K562 (cell line): ENCODE results near the gene TP73. TPM values are rescaled to one million over a fixed set of nuclear protein-coding genes. Genes with fewer than 3 reads are reported as not detected.
A peak's percentile ranks its signal among the peaks of the same experiment; 100 is the strongest.

Experiments
- ARID2 ChIP-seq: fragments of 450-650 bp; IDR thresholded peaks from 2 replicates; pipeline ENCODE4 v1.6.1; 2017; ENCODE audit warnings: antibody characterized with exemption, mild to moderate bottlenecking
- ATF4 ChIP-seq: fragments of 450-650 bp; formaldehyde crosslinking; IDR thresholded peaks from 2 replicates; pipeline ENCODE4 v1.4.0; 2022; ENCODE audit warnings: mild to moderate bottlenecking, moderate library complexity
- C11orf30 ChIP-seq: fragments of 450-650 bp; IDR thresholded peaks from 2 replicates; pipeline ENCODE4 v1.6.1; 2016; ENCODE audit warnings: low read depth, mild to moderate bottlenecking
- MTF1 ChIP-seq: fragments of 250-450 bp; sonication (Bioruptor Pico); IDR thresholded peaks from 2 replicates; pipeline ENCODE4 v1.9.0; 2021; ENCODE audit warnings: moderate library complexity, mild to moderate bottlenecking, inconsistent platforms, borderline replicate concordance
- NFIC ChIP-seq: fragments of 450-650 bp; IDR thresholded peaks from 2 replicates; pipeline ENCODE4 v1.6.1; 2017; ENCODE audit warnings: mild to moderate bottlenecking, inconsistent platforms
- RCOR1 ChIP-seq, 2 experiments: IDR thresholded peaks; 2 replicates each; pipeline ENCODE4 v1.6.1; 2012; ENCODE audit warnings: low read depth in 2 of 2, low read length in 2 of 2, borderline replicate concordance in 1 of 2, improper control_type of control experiment in 1 of 2
- TBP ChIP-seq: optimal IDR thresholded peaks from 2 replicates; pipeline ENCODE3; 2011; ENCODE audit warnings: low read depth, low read length, improper control_type of control experiment
- TOE1 ChIP-seq, 2 experiments: fragments of 450-650 bp in 1 of 2; sonication (generic) in 1 of 2; formaldehyde crosslinking in 1 of 2; IDR thresholded peaks; 2 replicates each; pipeline versions ENCODE4 v1.7.1 to v1.8.0; 2016 to 2022; ENCODE audit warnings: borderline replicate concordance in 2 of 2, mild to moderate bottlenecking in 2 of 2, antibody characterized with exemption in 1 of 2, inconsistent platforms in 1 of 2, low read depth in 1 of 2, missing genetic modification reagents in 1 of 2, moderate library complexity in 1 of 2
- ZBTB40 ChIP-seq, 2 experiments: fragments of 450-650 bp in 1 of 2; sonication (generic) in 1 of 2; formaldehyde crosslinking in 1 of 2; IDR thresholded peaks; 2 replicates each; pipeline versions ENCODE4 v1.7.1 to v1.9.0; 2016 to 2022; ENCODE audit warnings: inconsistent platforms in 1 of 2, mild to moderate bottlenecking in 1 of 2, missing genetic modification reagents in 1 of 2
- ZNF518B ChIP-seq: fragments of 250-450 bp; sonication (Bioruptor Pico); IDR thresholded peaks from 2 replicates; pipeline ENCODE4 v1.5.0; 2021; ENCODE audit warnings: mild to moderate bottlenecking, moderate library complexity
- polyA plus RNA-seq, 8 experiments: library from polyadenylated mRNA; depleted of rRNA in 4 of 8; stranded (reverse) in 5 of 8; unstranded in 3 of 8; fragments of >200 nt; fragmentation: Nextera tagmentation in 2 of 8; fragmentation: Illumina TruSeq in 1 of 8; extraction: Ambion mirVana in 2 of 8; extraction: Trizol in 1 of 8; gene quantifications; 2 replicates each; pipeline versions ENCODE4 v1.2.1 to v1.2.3, GENCODE V29; 2011 to 2014; ENCODE audit warnings: inconsistent platforms in 1 of 8, missing spikeins in 1 of 8
- total RNA-seq, 7 experiments: library from RNA; depleted of rRNA in 6 of 7; stranded (reverse); fragments of >200 nt in 6 of 7; fragmentation: Illumina TruSeq in 2 of 7; extraction: Trizol in 2 of 7; gene quantifications; 2 replicates each; pipeline versions ENCODE4 v1.2.1 to v1.2.3, GENCODE V29; 2011 to 2021; ENCODE audit warnings: low replicate concordance in 1 of 7

The TP73 gene
- total and polyA plus RNA-seq, 9 of the 15 experiments (the other 6 are each of a cell fraction or from before 2014, with no cell fraction given), result 0.07 to 1.6 (median 0.40) TPM; not detected in 2

- TF ChIP-seq TOE1 (IDR thresholded peaks at IDR 0.05; ENCODE audit: borderline replicate concordance) (0 out of 2 replicates have a peak, but pooled peaks have one; percentile 23), TOE1 (CRISPR knock-in tag; IDR thresholded peaks at IDR 0.05; ENCODE audit: borderline replicate concordance, low read depth) (0 out of 2 replicates have a peak, but pooled peaks have one; percentile 93), ZBTB40 (IDR thresholded peaks at IDR 0.05) (0 out of 2 replicates have a peak, but pooled peaks have one; percentile 29), ZBTB40 (CRISPR knock-in tag; IDR thresholded peaks at IDR 0.05) (no peak), RCOR1 (IDR thresholded peaks at IDR 0.05; ENCODE audit: borderline replicate concordance in 1 of 2, low read depth in 2 of 2, low read length in 2 of 2) (peak; percentile 53 to 83; a peak in 3 of 4 replicates), MTF1 (CRISPR knock-in tag) (no peak), C11orf30 (no peak), ATF4 (CRISPR knock-in tag) (no peak), ZNF518B (CRISPR knock-in tag) (no peak), TBP (peak; percentile 36), ARID2 (peak; percentile 78; the same call in 1 of the 2 replicates), NFIC (peak; percentile 93)
These were observed 123.3 kb downstream of the TP73 start (continued) for GRCh38 chr1:3775490-3776230.
